HCT116 (cell line): Measurements from ENCODE around the gene SRF. TPM values are rescaled to one million over a fixed set of nuclear protein-coding genes. Genes with fewer than 3 reads are reported as not detected.
A peak's percentile ranks its signal among the peaks of the same experiment; 100 is the strongest.

Experiments used
- ATAC-seq: fragments of 200-7000 bp; cut with Tn5 transposase; 2 replicates; pipeline ENCODE4 v1.9.1; 2020; ENCODE audit warnings: mild to moderate bottlenecking, moderate library complexity
- Bru-seq: library from RNA; stranded (reverse); fragments of 400-500 nt; gene quantifications from one replicate; lab custom pipeline; 2021; lab: Mats Ljungman, UMichigan
- BruChase-seq, 2 experiments: library from RNA; stranded (reverse); fragments of 400-500 nt; gene quantifications; one replicate each; lab custom pipeline; 2021; lab: Mats Ljungman, UMichigan
- BruUV-seq: library from RNA; stranded (reverse); fragments of 400-500 nt; replicated peaks from 2 replicates; lab custom pipeline; 2021; lab: Mats Ljungman, UMichigan
- CTCF ChIA-PET: fragments of 300-600 bp; sonication (Branson Sonifier 250); formaldehyde crosslinking; loops from one replicate; lab custom pipeline; 2021; ENCODE audit warnings: antibody characterized with exemption; lab: Charles Lee
- POLR2A ChIA-PET: fragments of 300-600, 350-600 bp; sonication (Branson Sonifier 250); formaldehyde crosslinking; loops from one replicate; lab custom pipeline; 2021; ENCODE audit warnings: antibody characterized with exemption; lab: Charles Lee
- RAD21 ChIA-PET, 2 experiments: fragments of 300-600 bp; sonication (Branson Sonifier 250); formaldehyde crosslinking; loops; one replicate each; lab custom pipeline; 2023; ENCODE audit warnings: low total read pairs in 2 of 2; ENCODE audit not compliant: uncharacterized antibody in 2 of 2, unreplicated experiment in 2 of 2, low non-redundant PET in 1 of 2; lab: Charles Lee
- DNase-seq: peaks from one replicate; pipeline ENCODE4 v3.0.0-alpha.2; 2010; ENCODE audit warnings: low read depth, low spot score
- H2AFZ ChIP-seq: fragments of 200-600 bp; shearing (Covaris generic), sonication (generic); 2 replicates; pipeline ENCODE4 v1.6.1; 2017; ENCODE audit warnings: low read depth, mixed run types, mixed read lengths, antibody characterized with exemption, low read length; ENCODE audit not compliant: poor library complexity, severe bottlenecking
- H3K27ac ChIP-seq: 2 replicates; pipeline ENCODE4 v1.5.1; 2012; ENCODE audit warnings: low read depth, low read length
- H3K27me3 ChIP-seq: fragments of 200-600 bp; sonication (generic); 2 replicates; pipeline ENCODE4 v1.6.1; 2016; ENCODE audit warnings: mixed run types, low read length, mixed read lengths; ENCODE audit not compliant: insufficient read depth
- H3K36me3 ChIP-seq, 2 experiments: fragments of 200-500 bp in 1 of 2; fragments of 200-600 bp in 1 of 2; sonication (Bioruptor generic) in 1 of 2; sonication (generic) in 1 of 2; 2 replicates each; pipeline versions ENCODE4 v1.5.1 to v1.6.1; 2014 to 2016; ENCODE audit warnings: low read length in 2 of 2, inconsistent platforms in 1 of 2, mixed read lengths in 1 of 2, mixed run types in 1 of 2; ENCODE audit not compliant: insufficient read depth in 2 of 2, control insufficient read depth in 1 of 2
- H3K4me1 ChIP-seq, 2 experiments: fragments of 200-600 bp in 1 of 2; sonication (generic) in 1 of 2; 2 replicates each; pipeline versions ENCODE4 v1.5.1 to v1.6.1; 2012 to 2017; ENCODE audit warnings: low read length in 2 of 2, inconsistent platforms in 1 of 2, mild to moderate bottlenecking in 1 of 2, mixed read lengths in 1 of 2, mixed run types in 1 of 2, moderate library complexity in 1 of 2; ENCODE audit not compliant: insufficient read depth in 2 of 2, control insufficient read depth in 1 of 2
- H3K4me2 ChIP-seq: fragments of 200-600 bp; sonication (generic); 2 replicates; pipeline ENCODE4 v1.6.1; 2017; ENCODE audit warnings: mixed run types, low read length, mixed read lengths
- H3K4me3 ChIP-seq, 2 experiments: fragments of 200-600 bp in 1 of 2; sonication (generic) in 1 of 2; replicated peaks in 1 of 2; 2 replicates each; pipeline ENCODE4 v1.5.1; 2011 to 2016; ENCODE audit warnings: low read length in 2 of 2, control low read depth in 1 of 2, low read depth in 1 of 2, mild to moderate bottlenecking in 1 of 2, mixed read lengths in 1 of 2, mixed run types in 1 of 2
- H3K79me2 ChIP-seq: fragments of 200-600 bp; sonication (generic); 2 replicates; pipeline ENCODE4 v1.6.1; 2017; ENCODE audit warnings: mild to moderate bottlenecking, mixed run types, low read length, moderate library complexity, mixed read lengths; ENCODE audit not compliant: insufficient read depth
- H3K9ac ChIP-seq: fragments of 200-600 bp; sonication (generic); 2 replicates; pipeline ENCODE4 v1.6.1; 2016; ENCODE audit warnings: low read length, mixed read lengths
- H3K9me2 ChIP-seq: fragments of 200-600 bp; sonication (generic), shearing (Covaris generic); 2 replicates; pipeline ENCODE4 v1.6.1; 2017; ENCODE audit warnings: mixed run types, mild to moderate bottlenecking, moderate library complexity; ENCODE audit not compliant: insufficient read depth
- H3K9me3 ChIP-seq, 2 experiments: fragments of 200-500 bp in 1 of 2; fragments of 200-600 bp in 1 of 2; sonication (Bioruptor generic) in 1 of 2; sonication (generic) in 1 of 2; 2 replicates each; pipeline ENCODE4 v1.6.1; 2014 to 2017; ENCODE audit warnings: low read length in 2 of 2, mixed read lengths in 2 of 2, inconsistent platforms in 1 of 2, low read depth in 1 of 2, mild to moderate bottlenecking in 1 of 2, mixed run types in 1 of 2, moderate library complexity in 1 of 2; ENCODE audit not compliant: control insufficient read depth in 1 of 2, insufficient read depth in 1 of 2
- H4K20me1 ChIP-seq: fragments of 200-600 bp; sonication (generic), shearing (Covaris generic); 2 replicates; pipeline ENCODE4 v1.6.1; 2017; ENCODE audit warnings: mixed run types, mild to moderate bottlenecking, moderate library complexity; ENCODE audit not compliant: insufficient read depth
- CTCF ChIP-seq, 3 experiments: fragments of 200-600 bp in 1 of 3; sonication (generic) in 1 of 3; IDR thresholded peaks in 2 of 3; conservative IDR thresholded peaks in 1 of 3; 2 replicates each; pipeline ENCODE4 v1.5.1; 2012 to 2017; ENCODE audit warnings: low read depth in 2 of 3, low read length in 2 of 3, antibody characterized with exemption in 1 of 3, borderline replicate concordance in 1 of 3, control low read depth in 1 of 3, mild to moderate bottlenecking in 1 of 3, mixed read lengths in 1 of 3, mixed run types in 1 of 3, moderate library complexity in 1 of 3; ENCODE audit not compliant: insufficient read depth in 1 of 3
- POLR2A ChIP-seq: IDR thresholded peaks from 2 replicates; pipeline ENCODE4 v1.7.0; 2011; ENCODE audit warnings: borderline replicate concordance; ENCODE audit not compliant: insufficient read depth, insufficient read length; ENCODE audit errors: extremely low read depth
- POLR2AphosphoS5 ChIP-seq: IDR thresholded peaks from 2 replicates; pipeline ENCODE4 v1.6.1; 2011; ENCODE audit warnings: mild to moderate bottlenecking, low read depth, low read length, moderate library complexity
- SP1 ChIP-seq: IDR thresholded peaks from 2 replicates; pipeline ENCODE4 v1.6.1; 2012; ENCODE audit warnings: low read depth
- SRF ChIP-seq: IDR thresholded peaks from 2 replicates; pipeline ENCODE4 v1.6.1; 2012; ENCODE audit warnings: low read depth
- YY1 ChIP-seq: IDR thresholded peaks from 2 replicates; pipeline ENCODE4 v1.6.1; 2011; ENCODE audit warnings: low read length, low read depth, moderate library complexity, mild to moderate bottlenecking; ENCODE audit not compliant: insufficient replicate concordance; ENCODE audit errors: extremely low read depth
- ZFX ChIP-seq: fragments of 450-650 bp; IDR thresholded peaks from 2 replicates; pipeline ENCODE4 v1.6.1; 2017
- intact Hi-C: fragments of 100-400 bp; cut with micrococcal nuclease; formaldehyde crosslinking; loops from 2 replicates; pipeline ENCODE4 v1.10.0; 2022
- long read RNA-seq: library from polyadenylated mRNA; unstranded; transcript quantifications from one replicate; pipeline ENCODE4 v2.0.0, GENCODE V29; 2021; ENCODE audit not compliant: unreplicated experiment
- polyA plus RNA-seq: library from polyadenylated mRNA; unstranded; fragments of >200 nt; gene quantifications from 2 replicates; pipeline ENCODE4 v1.2.1, GENCODE V29; 2012; ENCODE audit warnings: missing spikeins
- total RNA-seq: library from RNA; stranded (reverse); gene quantifications from one replicate; pipeline ENCODE4 v1.2.1, GENCODE V29; 2021; ENCODE audit not compliant: unreplicated experiment

Gene SRF
- total RNA-seq (28.1 TPM), Bru-seq, nascent RNA (percentile 77 among the genes with signal in this experiment), BruChase-seq, experiment 1, labeled RNA remaining after a 6-hour chase (percentile 90 among the genes with signal in this experiment), BruChase-seq, experiment 2, labeled RNA remaining after a 2-hour chase (percentile 86 among the genes with signal in this experiment)
- 28.0 and 36.9 TPM in 2 replicates for polyA plus RNA-seq
- long read RNA-seq, full-length matches to known transcripts: 8 of 24 reads
- long read RNA-seq, partial matches to known transcripts: 0 of 24 reads
- long read RNA-seq, other reads (novel, unspliced or antisense): 16 of 24 reads

- Histone ChIP-seq H3K27me3 (no peaks in the 10 kb centered on the region), H3K4me3 (peak within 1 kb of the TSS; percentile 83 to 84), H3K36me3 (peaks cover 6 to 14% of the 10 kb centered on the region in 2 experiments), H3K4me2 (peak within 1 kb of the TSS; percentile 81), H3K4me1 (peaks cover 28 to 37% of the 10 kb centered on the region in 2 experiments), H3K27ac (peak within 1 kb of the TSS; percentile 87), H3K9ac (peak within 1 kb of the TSS; percentile 87), H2AFZ (peak within 1 kb of the TSS; percentile 75), H3K9me3 (no peaks in the 10 kb centered on the region), H3K79me2 (peaks cover 38% of the 10 kb centered on the region), H3K9me2 (no peaks in the 10 kb centered on the region), H4K20me1 (no peaks in the 10 kb centered on the region)
- TF ChIP-seq POLR2A: peak; percentile 69
- TF ChIP-seq CTCF (IDR thresholded peaks at IDR 0.05 in 2 of 3, conservative IDR thresholded peaks at IDR 0.05 in 1 of 3; ENCODE audit: borderline replicate concordance in 1 of 3, insufficient read depth in 1 of 3, low read depth in 2 of 3, low read length in 2 of 3): peak in 2 of 3 experiments; percentile 47 to 52; a peak in 4 of 6 replicates
- TF ChIP-seq SP1: no peak
- TF ChIP-seq YY1: peak; percentile 24
- TF ChIP-seq SRF: no peak
- peak; percentile 41 for TF ChIP-seq POLR2AphosphoS5
- peak; percentile 98 for TF ChIP-seq ZFX
- ATAC-seq (peak; percentile 81), DNase-seq (peak; percentile 98)
- intact Hi-C loops: loop anchor here (5.0 kb wide), 2 partner anchors 114 to 346 kb away; partner anchors contain the start of genes KLC4, MRPL2, POLR1C and YIPF3
- CTCF ChIA-PET: interaction anchor here (0.8 to 1.5 kb wide), 2 partner anchors 27 to 157 kb away, joined by 3 to 4 read pairs; partner anchors contain the start of gene KLHDC3
- BruUV-seq: no TSS peak
- POLR2A ChIA-PET: interaction anchor here (0.5 kb wide), 1 partner anchor 300 kb away, joined by 8 read pairs; no protein-coding TSS in a partner anchor
- RAD21 ChIA-PET: interaction anchor here in 1 of 2 experiments (0.9 kb wide), 1 partner anchor 27 kb away, joined by 3 read pairs; no protein-coding TSS in a partner anchor
Measured at GRCh38 chr6:43170931-43171706, at the start of gene SRF. TSS of gene SRF (plus strand) at chr6:43171269. CDS start at chr6:43171657, 388 bp downstream.
